ENCODE results near the gene OTOF. TPM values are rescaled to one million over a fixed set of nuclear protein-coding genes. Genes with fewer than 3 reads are reported as not detected.

Gene OTOF
- total and polyA plus RNA-seq, 2 of the 4 experiments (the other 2 are of a cell fraction): 0.03 TPM; not detected in 1

- Histone ChIP-seq H2BK5ac (ENCODE audit: low read depth, low read length, poor library complexity, severe bottlenecking) (no peak overlapping the region), H3K36me3 (ENCODE audit: control insufficient read depth, insufficient read depth, low read length) (no peaks in the 10 kb centered on the region), H4K91ac (ENCODE audit: insufficient read depth, low read depth, low read length) (no peak overlapping the region), H2BK120ac (ENCODE audit: low read depth, low read length) (no peak overlapping the region), H4K20me1 (ENCODE audit: insufficient read depth, low read length) (no peaks in the 10 kb centered on the region), H2BK20ac (ENCODE audit: low read depth, low read length) (no peak overlapping the region), H3K9me1 (ENCODE audit: insufficient read depth, low read length) (no peaks in the 10 kb centered on the region), H3K14ac (replicated peaks; ENCODE audit: low read depth, low read length) (no peak overlapping the region), H3K18ac (ENCODE audit: low read depth, low read length) (no peak overlapping the region), H3K27me3 (ENCODE audit: control insufficient read depth, insufficient read depth, low read length) (peaks cover 64% of the 10 kb centered on the region), H3K4me3 (ENCODE audit: insufficient read depth, low read depth, low read length) (no peak overlapping the region), H2AFZ (replicated peaks; ENCODE audit: low read length, poor library complexity) (no peak overlapping the region), H3K4me1 (ENCODE audit: control insufficient read depth, insufficient read depth, low read length) (no peaks in the 10 kb centered on the region), H2AK5ac (ENCODE audit: low read depth, low read length) (no peak overlapping the region), H3K23ac (ENCODE audit: low read depth, low read length) (no peak overlapping the region), H3K4me2 (ENCODE audit: low read depth, low read length) (no peak overlapping the region), H3K56ac (ENCODE audit: extremely low read depth, insufficient read depth, low read length) (no peak overlapping the region), H2BK15ac (ENCODE audit: low read depth, low read length) (no peak overlapping the region), H4K8ac (ENCODE audit: low read depth in 2 of 2, low read length in 2 of 2) (no peak overlapping the region), H3K4ac (ENCODE audit: low read depth, low read length) (no peak overlapping the region), H3K9ac (ENCODE audit: low read depth, low read length) (no peak overlapping the region), H2AK9ac (replicated peaks; ENCODE audit: low read depth, low read length, poor library complexity) (no peak overlapping the region), H4K5ac (ENCODE audit: low read depth, low read length) (no peak overlapping the region), H3K27ac (ENCODE audit: insufficient read depth, low read length) (no peak overlapping the region), H3K79me1 (ENCODE audit: low read depth in 1 of 2, low read length in 2 of 2) (no peaks in the 10 kb centered on the region), H3K9me3 (ENCODE audit: control insufficient read depth, insufficient read depth, low read length) (no peaks in the 10 kb centered on the region)
- dilution Hi-C loops (cut with HindIII; ENCODE audit: low sequenced_read_pairs, unreplicated experiment) (no loop called here), in situ Hi-C loops (cut with MboI; ENCODE audit: low sequenced_read_pairs) (no loop called here), intact Hi-C loops (cut with micrococcal nuclease) (no loop called here)
- ChIA-PET CTCF (no interaction called here), POLR2A (ENCODE audit: unreplicated experiment) (interaction anchor here (0.6 kb wide), 1 partner anchor 13 kb away, joined by 3 read pairs; no protein-coding TSS in a partner anchor)
- ATAC-seq (ENCODE audit: low read depth) (no peak), DNase-seq (no peak)
- WGBS, 2 experiments (ENCODE audit: extremely low coverage in 2 of 2, insufficient read length in 1 of 2): 86% methylated on average over 1 of the region's 11 CpGs; no CpG with 5 or more reads in 1 of the 2 experiments
- TF ChIP-seq SMC3 (IDR thresholded peaks at IDR 0.05; ENCODE audit: low read depth, low read length) (no peak), MAZ (IDR thresholded peaks at IDR 0.05; ENCODE audit: borderline replicate concordance, low read depth, low read length) (no peak), USF2 (IDR thresholded peaks at IDR 0.05; ENCODE audit: low read depth, low read length) (no peak), MAFK (IDR thresholded peaks at IDR 0.05; ENCODE audit: low read depth, low read length) (no peak), POLR2A (IDR thresholded peaks at IDR 0.05; ENCODE audit: low read depth, low read length) (no peak), BHLHE40 (IDR thresholded peaks at IDR 0.05; ENCODE audit: low read depth, low read length) (no peak), FOS (IDR thresholded peaks at IDR 0.05; ENCODE audit: low read depth, low read length) (no peak), MXI1 (IDR thresholded peaks at IDR 0.05; ENCODE audit: borderline replicate concordance, low read depth, low read length) (no peak), RFX5 (IDR thresholded peaks at IDR 0.05; ENCODE audit: low read depth, low read length) (no peak), RCOR1 (IDR thresholded peaks at IDR 0.05; ENCODE audit: insufficient replicate concordance, low read length) (no peak), RAD21 (IDR thresholded peaks at IDR 0.05; ENCODE audit: low read length) (no peak), CHD1 (IDR thresholded peaks at IDR 0.05; ENCODE audit: low read depth, low read length) (no peak), NFE2L2 (IDR thresholded peaks at IDR 0.05; ENCODE audit: low read depth, low read length) (no peak)
- TF ChIP-seq, protein P1, sequence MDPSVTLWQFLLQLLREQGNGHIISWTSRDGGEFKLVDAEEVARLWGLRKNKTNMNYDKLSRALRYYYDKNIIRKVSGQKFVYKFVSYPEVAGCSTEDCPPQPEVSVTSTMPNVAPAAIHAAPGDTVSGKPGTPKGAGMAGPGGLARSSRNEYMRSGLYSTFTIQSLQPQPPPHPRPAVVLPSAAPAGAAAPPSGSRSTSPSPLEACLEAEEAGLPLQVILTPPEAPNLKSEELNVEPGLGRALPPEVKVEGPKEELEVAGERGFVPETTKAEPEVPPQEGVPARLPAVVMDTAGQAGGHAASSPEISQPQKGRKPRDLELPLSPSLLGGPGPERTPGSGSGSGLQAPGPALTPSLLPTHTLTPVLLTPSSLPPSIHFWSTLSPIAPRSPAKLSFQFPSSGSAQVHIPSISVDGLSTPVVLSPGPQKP (IDR thresholded peaks at IDR 0.05; ENCODE audit: borderline replicate concordance, low read depth, low read length): no peak
- no TSS peak for BruUV-seq (replicated peaks)
Observed at GRCh38 chr2:26516781-26517180, 38.9 kb upstream of the OTOF start.
